Epithelial cell of proximal tubule (primary cell): ENCODE results near the gene S100A13. TPM values are rescaled to one million over a fixed set of nuclear protein-coding genes. Genes with fewer than 3 reads are reported as not detected.
"Not testable (repeated sequence)": the region's sequence is repeated elsewhere in the genome, so short reads cannot be mapped to it uniquely, and the experiment has no call there.

ENCODE experiments used
- DNase-seq: peaks from one replicate; pipeline ENCODE4 v3.0.0-alpha.2; 2011; ENCODE audit warnings: low read depth
- H3K4me3 ChIP-seq: 2 replicates; pipeline ENCODE4 v1.5.1; 2011; ENCODE audit warnings: low read depth, mild to moderate bottlenecking, low read length
- CTCF ChIP-seq: conservative IDR thresholded peaks from 2 replicates; pipeline ENCODE4 v1.5.1; 2012; ENCODE audit warnings: low read depth, mild to moderate bottlenecking, low read length
- total RNA-seq: library from RNA; depleted of rRNA; stranded (reverse); fragments of >200 nt; gene quantifications from 2 replicates; pipeline ENCODE4 v1.2.3, GENCODE V29; 2015

Gene S100A13
- total RNA-seq, 1 donor from 2014 or later: 345 TPM

GRCh38 chr1:153577624-153578051, 49.7 kb downstream of the S100A13 start:
- no peak for DNase-seq
- no peak overlapping the region for H3K4me3 ChIP-seq
- TF ChIP-seq CTCF: no peak

GRCh38 chr1:153577138-153577537, 50.2 kb downstream of the S100A13 start:
- TF ChIP-seq CTCF: no peak
- no peak overlapping the region for H3K4me3 ChIP-seq
- DNase-seq: no peak

- not testable (repeated sequence) for H3K4me3 ChIP-seq, DNase-seq
Measured at GRCh38 chr1:153575497-153575896, 51.8 kb downstream of the S100A13 start.

- not testable (repeated sequence) for DNase-seq, H3K4me3 ChIP-seq
Measured at GRCh38 chr1:153575081-153575491, 52.2 kb downstream of the S100A13 start.

- no peak for DNase-seq
- H3K4me3 ChIP-seq: no peak overlapping the region
- no peak for TF ChIP-seq CTCF
Measured at GRCh38 chr1:153573351-153573750, 54.0 kb downstream of the S100A13 start.

DNA sequence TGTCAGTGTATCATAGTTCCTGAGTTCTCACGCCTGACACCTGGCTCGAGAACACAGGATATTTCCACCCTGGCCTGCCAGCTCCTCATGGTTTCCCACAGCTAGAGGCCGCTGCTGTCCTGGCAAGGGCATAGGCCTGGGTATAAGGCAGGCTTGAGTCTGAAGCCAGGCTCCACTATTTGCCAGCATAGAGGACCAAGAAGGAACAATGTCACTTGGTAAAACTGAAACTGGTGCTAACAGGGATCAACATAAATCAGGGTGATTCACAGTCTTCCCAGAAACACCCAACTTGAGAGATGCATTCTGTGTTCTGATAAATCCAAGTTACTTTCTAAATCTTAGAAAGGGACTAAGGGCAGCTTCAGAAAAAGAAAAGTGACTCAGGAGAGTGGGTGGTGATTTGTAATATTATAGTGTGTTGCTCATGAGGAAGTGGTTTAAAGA, 54.7 kb downstream of the S100A13 start:
- DNase-seq: peak; percentile 57
- H3K4me3 ChIP-seq: no peak overlapping the region
- peak; percentile 99 for TF ChIP-seq CTCF

DNA sequence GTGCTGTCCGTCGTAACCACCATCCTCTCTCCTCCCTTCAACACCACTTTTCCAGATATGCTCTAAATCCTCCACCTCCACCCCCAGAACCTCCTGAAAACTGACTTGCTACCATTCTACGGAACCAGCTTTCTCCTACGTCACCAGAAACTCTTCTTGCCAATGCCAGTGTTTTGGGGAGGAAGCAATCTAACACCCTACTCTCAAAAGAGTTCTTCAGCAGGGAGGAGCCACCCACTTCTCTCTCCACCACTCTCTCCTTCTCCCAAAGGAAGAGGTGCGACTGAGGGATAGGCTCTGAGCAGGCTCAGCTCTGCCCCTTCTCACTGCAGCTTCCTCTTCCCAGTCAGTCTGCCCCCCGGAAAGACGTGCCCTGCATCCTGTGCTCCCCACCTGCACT, 55.6 kb downstream of the S100A13 start:
- no peak for TF ChIP-seq CTCF
- no peak overlapping the region for H3K4me3 ChIP-seq
- DNase-seq: no peak

DNA sequence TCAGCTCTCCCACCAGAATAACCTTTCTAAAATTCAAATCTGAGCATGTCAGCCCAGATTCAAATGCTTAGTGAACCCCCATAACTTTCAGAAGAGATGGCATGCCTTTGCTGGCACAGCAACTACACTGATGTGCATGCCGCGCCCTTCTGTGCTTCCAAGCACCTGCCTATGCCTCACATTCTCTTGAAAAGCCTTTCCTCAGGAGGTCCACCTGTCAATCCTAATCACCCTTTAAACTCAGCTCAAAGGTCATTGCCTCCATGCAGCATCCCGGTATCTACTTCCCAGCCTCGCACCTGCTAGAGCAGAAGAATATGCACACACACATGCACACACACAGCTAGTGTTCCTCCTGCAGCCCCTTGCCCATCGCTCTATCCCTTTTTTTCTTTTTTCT, 56.4 kb downstream of the S100A13 start:
- no peak for DNase-seq
- no peak overlapping the region for H3K4me3 ChIP-seq
- no peak for TF ChIP-seq CTCF
